Uterus (tissue), 4 donors: ENCODE measurements around the gene ARID1B. TPM values are rescaled to one million over a fixed set of nuclear protein-coding genes. Genes with fewer than 3 reads are reported as not detected.
A peak's percentile ranks its signal among the peaks of the same experiment; 100 is the strongest.

ENCODE experiments used
- DNase-seq, 2 donors: peaks; one replicate each; pipeline ENCODE4 v3.0.0-alpha.2; 2019 to 2020
- H3K27ac ChIP-seq, 2 donors: fragments of 200-600 bp; sonication (generic); 1 replicate in 1 of 2; 2 replicates in 1 of 2; pipeline ENCODE4 v1.5.1; 2016 to 2018
- H3K27me3 ChIP-seq, 2 donors: fragments of 200-600 bp; sonication (generic); one replicate each; pipeline ENCODE4 v1.5.1; 2018 to 2019; ENCODE audit warnings: control low read depth in 1 of 2
- H3K36me3 ChIP-seq, 2 donors: fragments of 200-600 bp; sonication (generic); one replicate each; pipeline ENCODE4 v1.5.1; 2019; ENCODE audit warnings: control low read depth in 1 of 2
- H3K4me1 ChIP-seq, 2 donors: fragments of 200-600 bp; sonication (generic); one replicate each; pipeline ENCODE4 v1.5.1; 2018 to 2019; ENCODE audit warnings: control low read depth in 1 of 2
- H3K4me3 ChIP-seq, 2 donors: fragments of 200-600 bp; sonication (generic); 1 replicate in 1 of 2; 2 replicates in 1 of 2; pipeline ENCODE4 v1.5.1; 2018 to 2019; ENCODE audit warnings: mild to moderate bottlenecking in 1 of 2
- H3K9me3 ChIP-seq, 2 donors: fragments of 200-600 bp; sonication (generic); one replicate each; pipeline ENCODE4 v1.5.1; 2019; ENCODE audit warnings: control low read depth in 1 of 2
- CTCF ChIP-seq, 4 experiments: fragments of 200-600 bp in 2 of 4; fragments of 450-650 bp in 2 of 4; sonication (generic) in 2 of 4; IDR thresholded peaks; one replicate each; pipeline ENCODE4 v1.5.1; 2016 to 2019; ENCODE audit warnings: antibody characterized with exemption in 4 of 4, mild to moderate bottlenecking in 2 of 4, moderate library complexity in 1 of 4
- POLR2A ChIP-seq, 2 donors: fragments of 450-650 bp; IDR thresholded peaks; one replicate each; pipeline ENCODE4 v1.6.1; 2016; ENCODE audit warnings: antibody characterized with exemption in 2 of 2, mild to moderate bottlenecking in 1 of 2, moderate library complexity in 1 of 2
- intact Hi-C: fragments of 100-400 bp; cut with DNase I; formaldehyde crosslinking; loops from one replicate; pipeline ENCODE4 v1.15.1; 2023; ENCODE audit warnings: low total_unique reads
- total RNA-seq, 4 donors: library from RNA; depleted of rRNA in 3 of 4; stranded (reverse); fragments of >200 nt in 3 of 4; gene quantifications; one replicate each; pipeline versions ENCODE4 v1.1.0 to v1.2.4, GENCODE V29; 2014 to 2023
- donor health status: DM: yes; HTN: yes; CAD: no.

ARID1B gene
- total RNA-seq, 4 donors from 2014 or later: 63.8 to 198 (median 125) TPM

- no peak for DNase-seq
- intact Hi-C loops: loop anchor here (10.0 kb wide), 1 partner anchor 141 kb away; no protein-coding TSS in a partner anchor
- no peak overlapping the region for H3K27ac ChIP-seq
- no peaks in the 10 kb centered on the region for H3K4me1 ChIP-seq
- no peaks in the 10 kb centered on the region for H3K27me3 ChIP-seq
- TF ChIP-seq CTCF (IDR thresholded peaks at IDR 0.05) (no peak), POLR2A (IDR thresholded peaks at IDR 0.05) (no peak)
- H3K9me3 ChIP-seq: no peaks in the 10 kb centered on the region
- no peaks in the 10 kb centered on the region for H3K36me3 ChIP-seq
- no peak overlapping the region for H3K4me3 ChIP-seq
Measured at GRCh38 chr6:157185986-157186385, 408.8 kb downstream of the ARID1B start.

- Histone ChIP-seq H3K9me3 (no peaks in the 10 kb centered on the region), H3K4me3 (no peak overlapping the region), H3K27me3 (no peaks in the 10 kb centered on the region), H3K36me3 (no peaks in the 10 kb centered on the region), H3K27ac (peak overlapping the region in 1 of 2 donors; percentile 0), H3K4me1 (no peaks in the 10 kb centered on the region)
- DNase-seq: no peak
- TF ChIP-seq CTCF (IDR thresholded peaks at IDR 0.05) (no peak), POLR2A (IDR thresholded peaks at IDR 0.05) (no peak)
- intact Hi-C loops: loop anchor here (10.0 kb wide), 1 partner anchor 142 kb away; no protein-coding TSS in a partner anchor
Measured at GRCh38 chr6:157186785-157187181, 409.6 kb downstream of the ARID1B start.

GRCh38 chr6:157187182-157188083 lies 410.3 kb downstream of the ARID1B start:
- H3K4me1 ChIP-seq: no peaks in the 10 kb centered on the region
- peak overlapping the region in 1 of 2 donors; percentile 0 for H3K27ac ChIP-seq
- no peaks in the 10 kb centered on the region for H3K36me3 ChIP-seq
- intact Hi-C loops: loop anchor here (10.0 kb wide), 1 partner anchor 143 kb away; no protein-coding TSS in a partner anchor
- no peaks in the 10 kb centered on the region for H3K9me3 ChIP-seq
- TF ChIP-seq CTCF (IDR thresholded peaks at IDR 0.05) (no peak), POLR2A (IDR thresholded peaks at IDR 0.05) (no peak)
- no peak for DNase-seq
- H3K27me3 ChIP-seq: no peaks in the 10 kb centered on the region
- H3K4me3 ChIP-seq: no peak overlapping the region

- Histone ChIP-seq H3K4me3 (no peak overlapping the region), H3K9me3 (no peaks in the 10 kb centered on the region), H3K27me3 (no peaks in the 10 kb centered on the region), H3K4me1 (no peaks in the 10 kb centered on the region), H3K36me3 (no peaks in the 10 kb centered on the region), H3K27ac (no peak overlapping the region)
- TF ChIP-seq CTCF (IDR thresholded peaks at IDR 0.05): no peak
- no peak for TF ChIP-seq POLR2A (IDR thresholded peaks at IDR 0.05)
- intact Hi-C loops: loop anchor here (10.0 kb wide), 1 partner anchor 143 kb away; no protein-coding TSS in a partner anchor
- DNase-seq: no peak
Measured at GRCh38 chr6:157188213-157188612, 411.0 kb downstream of the ARID1B start.

GRCh38 chr6:157193443-157193996 lies 416.3 kb downstream of the ARID1B start:
- no peaks in the 10 kb centered on the region for H3K4me1 ChIP-seq
- no peaks in the 10 kb centered on the region for H3K9me3 ChIP-seq
- intact Hi-C loops: no loop called here
- H3K36me3 ChIP-seq: no peaks in the 10 kb centered on the region
- TF ChIP-seq POLR2A (IDR thresholded peaks at IDR 0.05) (no peak), CTCF (IDR thresholded peaks at IDR 0.05) (no peak)
- no peak for DNase-seq
- no peak overlapping the region for H3K27ac ChIP-seq
- H3K27me3 ChIP-seq: no peaks in the 10 kb centered on the region
- no peak overlapping the region for H3K4me3 ChIP-seq
